HG02840 (cell line): ENCODE measurements around the gene EHD2.
"Not testable (repeated sequence)": the region's sequence is repeated elsewhere in the genome, so short reads cannot be mapped to it uniquely, and the experiment has no call there.

ENCODE experiments used
- ATAC-seq: cut with Tn5 transposase; IDR thresholded peaks from one replicate; pipeline ENCODE4 v1.9.1; 2021; ENCODE audit warnings: mild to moderate bottlenecking, moderate library complexity, moderate number of reproducible peaks; ENCODE audit not compliant: unreplicated experiment, low FRiP score

EHD2 gene

DNA sequence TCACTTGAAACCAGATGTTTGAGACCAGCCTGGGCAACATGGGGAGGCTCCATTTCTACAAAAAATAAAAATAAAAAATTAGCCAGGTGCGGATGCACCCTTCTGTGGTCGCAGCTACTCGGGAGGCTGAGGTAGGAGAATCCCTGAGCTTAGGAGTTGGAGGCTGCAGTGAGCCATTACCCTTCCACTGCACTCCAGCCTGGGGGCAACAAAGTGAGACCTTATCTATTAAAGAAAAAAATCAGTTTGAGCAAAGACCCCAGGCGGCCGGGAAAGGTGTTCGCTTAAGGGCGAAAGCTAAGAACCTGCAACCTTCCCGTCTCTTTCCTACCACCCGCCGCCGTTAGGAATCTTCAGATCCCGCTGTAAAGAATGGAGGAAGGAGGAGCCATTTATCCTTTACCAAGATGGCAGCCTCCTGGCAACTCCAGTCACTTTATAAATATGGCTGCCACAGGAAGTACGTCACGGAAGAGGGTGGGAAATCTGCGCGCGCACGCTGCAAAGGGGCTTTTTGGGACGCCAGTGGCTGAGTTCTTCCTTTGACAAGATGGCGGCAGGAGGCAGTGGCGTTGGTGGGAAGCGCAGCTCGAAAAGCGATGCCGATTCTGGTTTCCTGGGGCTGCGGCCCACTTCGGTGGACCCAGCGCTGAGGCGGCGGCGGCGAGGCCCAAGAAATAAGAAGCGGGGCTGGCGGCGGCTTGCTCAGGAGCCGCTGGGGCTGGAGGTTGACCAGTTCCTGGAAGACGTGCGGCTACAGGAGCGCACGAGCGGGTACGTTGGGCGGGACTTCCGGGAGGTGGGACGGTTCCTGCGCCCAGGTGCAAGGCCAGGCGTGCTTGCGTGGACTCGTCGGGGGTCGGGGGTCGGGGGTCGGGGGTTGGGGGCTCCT is 32.0 kb downstream of the EHD2 start, which contains the start of gene NOP53:
TSS of gene NOP53 (plus strand) at position 537 of the 892 bp plus-strand sequence. CDS start at position 551, 14 bp downstream.
- ATAC-seq, result peak; percentile 78

- ATAC-seq, result not testable (repeated sequence)
These were observed 32.9 kb downstream of the EHD2 start for GRCh38 chr19:47746129-47746528.

DNA sequence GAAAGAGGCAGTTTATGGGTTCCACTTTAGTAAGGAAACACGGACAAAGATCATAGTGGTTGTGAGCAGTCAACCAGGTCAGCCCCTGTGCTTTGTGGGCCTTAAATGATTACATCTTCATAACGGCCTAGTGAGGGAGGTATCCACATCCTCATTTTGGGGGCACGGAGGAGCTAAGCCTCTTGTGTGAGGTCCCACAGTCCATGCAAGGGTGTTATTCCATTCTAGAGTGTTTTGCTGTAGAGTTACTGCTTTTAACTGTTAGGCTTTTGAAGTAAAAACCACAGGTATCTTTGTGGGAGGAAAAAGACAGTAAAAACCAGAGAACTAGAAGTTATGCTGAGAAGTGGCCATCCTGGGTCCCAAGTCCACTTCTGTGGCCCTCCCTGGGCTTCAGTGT is 36.1 kb downstream of the EHD2 start:
- no peak for ATAC-seq

DNA sequence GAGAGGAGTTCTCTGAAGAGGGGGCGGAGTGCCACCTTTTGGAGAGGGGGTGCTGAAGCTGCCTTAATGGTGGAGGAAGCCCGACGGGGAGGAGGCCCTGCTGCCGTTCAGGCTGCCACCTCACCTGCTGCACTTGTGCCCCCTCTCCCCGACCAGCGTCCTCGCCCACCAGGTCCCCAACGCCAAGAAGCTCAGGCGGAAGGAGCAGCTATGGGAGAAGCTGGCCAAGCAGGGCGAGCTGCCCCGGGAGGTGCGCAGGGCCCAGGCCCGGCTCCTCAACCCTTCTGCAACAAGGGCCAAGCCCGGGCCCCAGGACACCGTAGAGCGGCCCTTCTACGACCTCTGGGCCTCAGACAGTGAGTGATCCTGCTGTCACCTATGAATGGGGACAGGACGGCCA is 37.5 kb downstream of the EHD2 start:
- no peak for ATAC-seq

DNA sequence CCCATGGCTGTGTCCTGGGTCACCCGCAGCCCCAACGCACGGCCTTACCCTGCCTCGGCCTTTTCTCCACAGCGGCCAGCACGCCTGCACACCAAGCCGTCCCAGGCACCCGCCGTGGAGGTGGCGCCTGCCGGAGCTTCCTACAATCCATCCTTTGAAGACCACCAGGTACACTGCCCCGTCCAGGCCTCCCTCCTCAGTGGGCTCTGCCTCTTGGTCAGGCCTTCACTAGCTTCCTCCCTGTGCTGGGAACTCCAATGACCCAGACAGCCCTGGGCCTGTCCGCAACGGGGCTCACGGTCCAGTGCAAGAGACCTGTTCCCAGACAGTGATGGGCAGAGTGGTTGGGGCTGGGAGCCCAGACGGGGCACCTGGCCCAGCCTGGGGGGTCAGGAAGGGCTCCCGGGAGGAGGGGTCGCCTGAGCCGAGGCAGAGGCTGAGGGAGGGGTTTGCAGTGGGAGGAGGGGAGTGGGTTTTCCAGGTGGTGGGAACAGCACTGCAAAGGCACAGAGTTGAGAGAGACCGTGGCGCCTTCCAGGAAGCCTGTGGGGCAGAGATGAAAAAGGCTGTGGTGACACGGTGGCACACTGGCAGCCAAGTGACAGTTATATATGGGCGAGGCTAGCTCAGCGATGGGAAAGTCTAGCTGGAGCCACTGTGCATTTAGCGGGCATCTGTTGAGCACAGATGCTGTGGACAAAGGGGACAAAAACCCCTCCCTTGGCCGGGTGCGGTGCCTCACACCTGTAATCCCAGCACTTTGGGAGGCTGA is 39.4 kb downstream of the EHD2 start:
- no peak for ATAC-seq

- no peak for ATAC-seq
These were observed 41.2 kb downstream of the EHD2 start for GRCh38 chr19:47754206-47755064.

- no peak for ATAC-seq
These were observed 42.0 kb downstream of the EHD2 start for GRCh38 chr19:47755065-47755761.

DNA sequence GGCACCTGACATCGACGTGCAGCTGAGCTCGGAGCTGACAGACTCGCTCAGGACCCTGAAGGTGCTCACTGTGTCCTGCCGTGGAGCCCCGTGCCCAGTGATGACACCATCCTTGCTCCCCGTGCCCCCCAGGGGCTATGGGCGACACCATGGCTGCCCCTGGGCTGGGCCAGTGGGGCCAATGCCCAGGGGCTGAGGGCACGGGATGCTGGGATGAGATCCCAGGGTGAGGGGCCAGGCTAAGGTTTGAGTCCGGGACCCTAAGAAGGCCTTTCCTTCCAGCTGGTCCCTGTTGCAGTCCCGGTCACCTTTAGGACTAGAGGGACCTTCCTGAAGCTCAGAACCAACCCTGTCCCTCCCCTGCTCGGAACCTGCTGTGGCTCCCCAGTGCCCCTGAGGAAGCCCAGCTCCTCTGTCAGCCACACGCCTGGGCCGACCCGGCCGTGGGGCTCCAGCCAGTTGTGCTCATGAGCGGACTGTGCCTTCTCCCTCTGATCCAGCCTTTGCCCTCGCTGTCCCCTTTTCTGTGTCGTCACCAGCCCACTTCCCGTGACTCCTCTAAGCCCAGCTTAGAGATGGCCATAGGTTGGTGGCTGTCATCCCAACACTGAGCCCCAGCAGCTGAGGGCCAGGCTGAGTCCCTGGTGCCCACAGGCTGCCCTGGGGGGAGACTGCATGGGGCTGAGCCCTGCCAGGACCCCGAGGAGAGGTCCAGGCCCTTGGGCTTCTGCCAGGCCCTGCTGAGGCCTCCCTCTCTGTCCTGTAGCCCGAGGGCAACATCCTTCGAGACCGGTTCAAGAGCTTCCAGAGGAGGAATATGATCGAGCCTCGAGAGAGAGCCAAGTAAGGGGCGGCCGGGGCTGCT is 42.8 kb downstream of the EHD2 start:
- no peak for ATAC-seq

- ATAC-seq, result no peak
These were observed 43.4 kb downstream of the EHD2 start for GRCh38 chr19:47756627-47756929.

DNA sequence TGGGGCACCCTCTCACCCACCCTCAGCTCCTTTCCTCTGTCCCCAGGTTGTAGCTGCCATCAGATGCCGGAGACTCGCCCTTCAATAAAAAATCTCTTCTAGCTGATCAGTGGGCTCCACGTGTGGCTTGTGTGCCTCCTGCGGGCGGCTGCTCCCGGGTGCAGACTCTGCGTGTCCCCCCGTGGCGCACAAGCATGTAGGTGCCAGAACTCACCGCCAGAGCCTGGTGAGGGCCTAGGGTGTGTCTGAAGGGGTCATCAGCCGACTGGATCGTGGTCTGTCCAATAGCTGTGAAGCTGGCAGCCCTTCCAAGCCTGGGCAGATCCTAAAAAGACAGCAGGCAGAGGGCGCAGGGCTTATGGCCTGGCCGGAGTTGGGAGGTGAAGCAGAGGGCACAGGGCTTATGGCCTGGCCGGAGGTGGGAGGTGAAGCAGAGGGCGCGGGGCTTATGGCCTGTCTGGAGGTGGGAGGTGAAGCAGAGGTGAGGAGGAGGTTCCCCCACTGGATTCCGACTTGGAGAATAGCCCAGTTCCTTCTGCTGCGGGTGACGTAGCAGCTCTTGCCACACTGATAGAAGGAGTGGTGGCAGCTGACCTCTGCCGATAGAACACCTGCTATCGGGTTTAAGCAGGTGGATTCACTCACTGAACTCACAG is 43.9 kb downstream of the EHD2 start:
- ATAC-seq, result no peak

GRCh38 chr19:47757617-47758442 is 44.6 kb downstream of the EHD2 start:
- no peak for ATAC-seq

DNA sequence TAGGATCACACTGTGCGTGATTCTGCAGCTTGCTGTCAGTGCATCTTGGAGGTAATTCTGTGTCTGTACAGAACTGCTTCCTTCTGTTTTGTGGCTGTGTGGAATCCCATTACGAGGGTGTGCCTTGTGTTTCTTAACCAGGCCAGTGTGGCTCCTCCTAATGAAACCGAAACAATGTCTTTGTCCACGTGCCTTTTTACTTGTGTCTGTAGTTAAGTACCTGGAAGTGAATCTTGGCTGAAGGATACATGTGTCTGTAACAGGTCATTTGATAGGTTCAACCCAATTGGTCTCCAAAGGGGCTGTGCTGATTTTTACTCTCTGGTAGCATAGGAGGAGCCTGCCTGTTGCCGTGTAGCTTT is 45.2 kb downstream of the EHD2 start:
- ATAC-seq, result no peak

DNA sequence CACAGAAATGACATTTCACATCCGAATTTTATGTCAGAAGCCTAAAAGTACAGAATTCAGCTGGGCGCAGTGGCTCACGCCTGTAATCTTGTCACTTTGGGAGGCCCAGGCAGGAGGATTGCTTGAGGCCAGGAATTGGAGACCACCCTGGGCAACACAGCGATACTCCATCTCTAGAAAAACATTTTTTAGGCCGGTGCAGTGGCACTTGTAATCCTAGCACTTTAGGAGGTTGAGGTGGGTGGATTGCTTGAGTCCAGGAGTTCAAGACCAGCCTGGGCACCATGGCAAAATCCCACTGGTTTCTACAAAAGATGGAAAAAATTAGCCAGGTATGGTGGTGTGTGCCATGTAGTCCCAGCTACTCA is 47.4 kb downstream of the EHD2 start:
- no peak for ATAC-seq

DNA sequence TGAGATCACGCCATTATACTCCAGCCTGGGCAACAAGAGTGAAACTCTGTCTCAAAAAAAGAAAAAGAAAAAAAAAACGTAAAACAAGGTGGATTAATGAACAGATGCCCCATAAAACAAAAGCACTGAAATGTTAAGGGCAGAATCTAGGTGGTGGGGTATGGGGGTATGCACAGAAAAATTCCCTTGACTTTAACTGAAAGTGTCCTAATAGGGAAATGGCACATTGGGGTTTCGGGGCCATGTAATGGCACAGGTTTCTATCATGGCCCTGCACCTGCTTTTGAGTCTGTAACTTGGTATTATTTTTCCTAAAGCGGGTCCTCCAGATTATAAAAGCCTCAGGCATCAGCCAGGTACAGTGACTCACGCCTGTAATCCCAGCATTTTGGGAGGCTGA is 48.3 kb downstream of the EHD2 start:
- no peak for ATAC-seq

DNA sequence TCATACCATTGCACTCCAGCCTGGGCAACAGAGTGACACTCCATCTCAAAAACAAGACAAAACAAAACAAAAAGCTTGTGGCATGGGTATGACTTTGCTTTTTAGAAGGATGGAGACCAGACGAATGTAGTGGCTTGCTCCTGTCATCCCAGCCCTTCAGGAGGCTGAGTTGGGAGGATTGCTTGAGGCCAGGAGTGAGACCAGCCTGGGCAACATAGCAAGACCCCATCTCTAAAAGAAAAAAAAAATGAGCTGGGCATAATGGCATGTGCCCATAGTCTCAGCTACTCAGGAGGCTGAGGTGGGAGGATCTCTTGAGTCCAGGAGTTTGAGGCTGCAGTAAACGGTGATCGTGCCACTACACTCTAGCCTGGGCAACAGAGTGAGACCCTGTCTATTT is 48.9 kb downstream of the EHD2 start:
- ATAC-seq, result no peak

- ATAC-seq, result no peak
These were observed 49.5 kb downstream of the EHD2 start for GRCh38 chr19:47762615-47763308.

- not testable (repeated sequence) for ATAC-seq
These were observed 51.5 kb downstream of the EHD2 start for GRCh38 chr19:47764705-47765104.
